SU-DHL-6 (cell line): ENCODE measurements around the gene CSTB.
A peak's percentile ranks its signal among the peaks of the same experiment; 100 is the strongest.

Experiments used
- H2AFZ ChIP-seq: fragments of 200-600 bp; sonication (generic); 2 replicates; pipeline ENCODE4 v1.6.1; 2014; ENCODE audit warnings: low read depth, mild to moderate bottlenecking, moderate library complexity, mixed read lengths, antibody characterized with exemption, low read length; ENCODE audit not compliant: severe bottlenecking
- H3F3A ChIP-seq: fragments of 200-600 bp; shearing (Covaris generic); 2 replicates; pipeline ENCODE4 v1.6.0; 2016; ENCODE audit warnings: antibody characterized with exemption, mild to moderate bottlenecking; ENCODE audit not compliant: insufficient read depth
- H3K27ac ChIP-seq: fragments of 200-600 bp; sonication (generic); 2 replicates; pipeline ENCODE4 v1.5.1; 2016; ENCODE audit warnings: low read depth, mild to moderate bottlenecking, low read length, moderate library complexity, mixed read lengths
- H3K27me3 ChIP-seq: fragments of 200-600 bp; sonication (generic), shearing (Covaris generic); 2 replicates; pipeline ENCODE4 v1.6.0; 2014; ENCODE audit warnings: mild to moderate bottlenecking, low read length
- H3K36me3 ChIP-seq: fragments of 200-600 bp; sonication (generic); 2 replicates; pipeline ENCODE4 v1.6.1; 2014; ENCODE audit warnings: mild to moderate bottlenecking, low read length, mixed read lengths
- H3K4me2 ChIP-seq: fragments of 300-600, 200-600 bp; shearing (Covaris generic), sonication (generic); 2 replicates; pipeline ENCODE4 v1.6.0; 2014; ENCODE audit warnings: low read length, low read depth, mild to moderate bottlenecking; ENCODE audit not compliant: poor library complexity, severe bottlenecking
- H3K4me3 ChIP-seq: fragments of 200-600 bp; sonication (generic); 2 replicates; pipeline ENCODE4 v1.5.1; 2014; ENCODE audit warnings: antibody characterized with exemption, low read length, mild to moderate bottlenecking, mixed read lengths; ENCODE audit not compliant: insufficient read depth, poor library complexity, severe bottlenecking
- H3K79me2 ChIP-seq: fragments of 200-600 bp; sonication (generic); 2 replicates; pipeline ENCODE4 v1.6.1; 2014; ENCODE audit warnings: mild to moderate bottlenecking, low read length, moderate library complexity; ENCODE audit not compliant: insufficient read depth
- H3K9ac ChIP-seq: fragments of 200-600 bp; sonication (generic); 2 replicates; pipeline ENCODE4 v1.7.0; 2014; ENCODE audit warnings: mild to moderate bottlenecking, low read length
- H3K9me2 ChIP-seq: fragments of 200-600 bp; sonication (generic); replicated peaks from 2 replicates; pipeline ENCODE4 v1.6.1; 2014; ENCODE audit warnings: low read length; ENCODE audit not compliant: insufficient read depth
- H3K9me3 ChIP-seq: fragments of 200-600 bp; sonication (generic); 2 replicates; pipeline ENCODE4 v1.6.1; 2014; ENCODE audit warnings: low read length, mixed read lengths; ENCODE audit not compliant: insufficient read depth
- H4K20me1 ChIP-seq: fragments of 200-600 bp; sonication (generic); 2 replicates; pipeline ENCODE4 v1.6.1; 2014; ENCODE audit warnings: low read depth, mild to moderate bottlenecking, antibody characterized with exemption, low read length, moderate library complexity, mixed read lengths
- EZH2phosphoT487 ChIP-seq: fragments of 200-600 bp; sonication (generic), shearing (Covaris generic); conservative IDR thresholded peaks from 2 replicates; pipeline ENCODE4 v1.6.1; 2018; ENCODE audit warnings: mild to moderate bottlenecking, antibody characterized with exemption, low read length, moderate library complexity, mixed read lengths
- TF ChIP-seq, protein P1 (sequence below): fragments of 200-600 bp; sonication (generic); IDR thresholded peaks from one replicate; pipeline ENCODE4 v1.5.1; 2017; ENCODE audit warnings: antibody characterized with exemption, mild to moderate bottlenecking, low read length, moderate library complexity; ENCODE audit not compliant: insufficient read depth, poor library complexity, severe bottlenecking

The CSTB gene

DNA sequence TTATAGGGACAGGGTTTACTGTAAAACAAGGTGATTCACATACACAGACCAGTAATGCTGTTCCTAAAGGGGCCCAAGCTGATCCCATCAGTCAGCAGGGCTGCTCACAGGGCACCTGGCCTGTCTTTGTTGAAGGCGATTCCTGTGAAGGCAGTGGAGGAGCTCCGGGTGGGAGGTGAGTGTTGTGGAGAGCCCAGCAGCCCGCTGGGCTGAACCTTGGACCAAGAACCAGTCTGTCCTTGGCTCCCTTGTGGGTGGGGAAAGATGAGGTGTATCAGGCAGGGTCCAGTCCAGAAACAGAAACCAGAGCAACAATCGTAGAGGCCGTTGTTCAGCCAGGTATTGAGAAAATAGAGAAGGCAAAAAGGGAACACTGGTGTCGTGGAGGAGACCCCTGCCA is 44.6 kb downstream of the CSTB start:
- no peak overlapping the region for H3K27ac ChIP-seq
- H3K9ac ChIP-seq, result no peak overlapping the region
- no peaks in the 10 kb centered on the region for H3K9me2 ChIP-seq
- H3F3A ChIP-seq, result no peaks in the 10 kb centered on the region
- no peaks in the 10 kb centered on the region for H3K36me3 ChIP-seq
- TF ChIP-seq, protein P1, sequence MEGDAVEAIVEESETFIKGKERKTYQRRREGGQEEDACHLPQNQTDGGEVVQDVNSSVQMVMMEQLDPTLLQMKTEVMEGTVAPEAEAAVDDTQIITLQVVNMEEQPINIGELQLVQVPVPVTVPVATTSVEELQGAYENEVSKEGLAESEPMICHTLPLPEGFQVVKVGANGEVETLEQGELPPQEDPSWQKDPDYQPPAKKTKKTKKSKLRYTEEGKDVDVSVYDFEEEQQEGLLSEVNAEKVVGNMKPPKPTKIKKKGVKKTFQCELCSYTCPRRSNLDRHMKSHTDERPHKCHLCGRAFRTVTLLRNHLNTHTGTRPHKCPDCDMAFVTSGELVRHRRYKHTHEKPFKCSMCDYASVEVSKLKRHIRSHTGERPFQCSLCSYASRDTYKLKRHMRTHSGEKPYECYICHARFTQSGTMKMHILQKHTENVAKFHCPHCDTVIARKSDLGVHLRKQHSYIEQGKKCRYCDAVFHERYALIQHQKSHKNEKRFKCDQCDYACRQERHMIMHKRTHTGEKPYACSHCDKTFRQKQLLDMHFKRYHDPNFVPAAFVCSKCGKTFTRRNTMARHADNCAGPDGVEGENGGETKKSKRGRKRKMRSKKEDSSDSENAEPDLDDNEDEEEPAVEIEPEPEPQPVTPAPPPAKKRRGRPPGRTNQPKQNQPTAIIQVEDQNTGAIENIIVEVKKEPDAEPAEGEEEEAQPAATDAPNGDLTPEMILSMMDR, result no peak
- TF ChIP-seq EZH2phosphoT487, result no peak
- H3K9me3 ChIP-seq, result no peaks in the 10 kb centered on the region
- no peaks in the 10 kb centered on the region for H3K79me2 ChIP-seq
- no peak overlapping the region for H2AFZ ChIP-seq
- no peaks in the 10 kb centered on the region for H4K20me1 ChIP-seq
- no peaks in the 10 kb centered on the region for H3K27me3 ChIP-seq
- H3K4me2 ChIP-seq, result no peak overlapping the region
- H3K4me3 ChIP-seq, result no peak overlapping the region

DNA sequence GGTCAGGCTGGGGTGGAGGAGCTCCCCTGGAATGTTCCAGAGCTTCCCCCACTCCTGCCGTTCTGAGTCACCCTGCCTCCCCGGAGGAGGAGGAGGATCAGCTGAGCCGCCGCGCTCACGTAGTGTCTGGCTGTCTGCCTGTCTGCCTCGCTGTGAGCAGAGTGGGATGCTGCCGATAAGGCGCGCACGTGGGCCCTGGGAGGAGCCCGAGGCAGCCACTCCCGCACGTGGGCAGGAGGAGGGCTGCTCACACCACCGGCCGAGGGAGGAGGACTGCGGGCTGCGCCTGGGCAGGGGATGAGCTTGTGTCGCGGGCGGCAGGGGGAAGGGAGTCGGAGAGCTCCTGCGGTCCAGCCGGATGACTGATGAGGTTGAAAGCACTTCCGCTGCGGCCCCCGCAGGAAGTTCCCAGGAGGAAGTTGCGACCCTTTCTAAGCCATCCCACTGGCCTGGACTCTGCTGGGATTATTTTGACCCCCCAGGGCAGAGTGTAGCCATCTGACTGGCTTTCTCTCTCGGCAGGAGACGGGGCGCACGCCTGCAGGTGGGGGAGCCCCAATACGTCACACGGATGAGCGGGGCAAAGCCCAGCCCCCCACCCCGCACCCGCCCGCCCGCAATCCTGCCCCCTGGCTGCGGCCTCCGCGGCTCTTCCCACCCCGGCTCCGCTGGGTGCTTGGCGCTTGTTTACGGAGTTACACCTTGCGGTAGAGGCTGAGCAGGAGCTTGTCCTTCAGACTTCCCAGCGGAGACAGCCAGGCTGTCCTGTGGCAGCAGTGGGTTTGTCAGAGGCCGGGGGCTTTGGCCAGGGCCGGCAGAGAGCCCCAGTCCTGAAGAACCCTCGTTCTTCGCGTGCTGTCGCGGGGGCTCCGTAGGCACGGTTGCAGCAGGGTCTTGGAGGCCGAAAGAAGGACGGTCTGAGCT is 47.4 kb downstream of the CSTB start:
- Histone ChIP-seq H3F3A (peaks cover 4% of the 10 kb centered on the region; the same call in 1 of the 2 replicates), H4K20me1 (no peaks in the 10 kb centered on the region), H2AFZ (peak overlapping the region; percentile 58), H3K9ac (peak overlapping the region; percentile 46), H3K27ac (no peak overlapping the region), H3K9me2 (no peaks in the 10 kb centered on the region), H3K4me2 (peak overlapping the region; percentile 59), H3K79me2 (no peaks in the 10 kb centered on the region), H3K36me3 (no peaks in the 10 kb centered on the region), H3K27me3 (no peaks in the 10 kb centered on the region), H3K9me3 (no peaks in the 10 kb centered on the region), H3K4me3 (peak overlapping the region; percentile 34)
- no peak for TF ChIP-seq EZH2phosphoT487
- TF ChIP-seq, protein P1, result no peak

DNA sequence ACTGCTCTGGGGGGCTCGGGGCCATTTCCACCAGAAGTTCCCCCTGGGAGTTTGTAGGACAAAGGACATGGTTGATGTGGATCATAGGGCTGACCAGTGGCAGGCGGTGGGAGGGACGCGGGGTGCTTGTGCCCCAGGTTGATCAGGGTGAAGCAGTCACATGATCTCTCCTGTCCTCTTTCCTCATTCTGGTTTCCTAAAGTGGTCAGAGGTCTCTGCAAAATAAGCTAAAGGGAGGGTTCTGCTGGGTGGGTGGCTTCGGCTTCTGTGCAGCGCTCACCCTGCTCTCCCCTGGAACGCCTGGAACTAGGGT is 48.0 kb downstream of the CSTB start:
- Histone ChIP-seq H3F3A (peaks cover 4% of the 10 kb centered on the region; the same call in 1 of the 2 replicates), H3K4me3 (peak overlapping the region; percentile 34), H3K9ac (peak overlapping the region; percentile 46), H3K4me2 (peak overlapping the region; percentile 59), H3K27me3 (no peaks in the 10 kb centered on the region), H4K20me1 (no peaks in the 10 kb centered on the region), H3K79me2 (no peaks in the 10 kb centered on the region), H3K9me2 (no peaks in the 10 kb centered on the region), H2AFZ (peak overlapping the region; percentile 58), H3K27ac (no peak overlapping the region), H3K9me3 (no peaks in the 10 kb centered on the region), H3K36me3 (no peaks in the 10 kb centered on the region)
- TF ChIP-seq, protein P1, result no peak
- no peak for TF ChIP-seq EZH2phosphoT487
